Embryonic facial prominence (tissue), 1 donor: ENCODE measurements around the gene ACOD1.
"Not testable (repeated sequence)": the region's sequence is repeated elsewhere in the genome, so short reads cannot be mapped to it uniquely, and the experiment has no call there.

Experiments
- DNase-seq: peaks from one replicate; pipeline ENCODE4 v3.0.0-alpha.2; 2016; ENCODE audit errors: extremely low spot score

ACOD1 gene

GRCh38 chr13:76953968-76954367 lies 5.7 kb downstream of the ACOD1 start:
- DNase-seq: no peak

- no peak for DNase-seq
These were observed 6.2 kb downstream of the ACOD1 start for GRCh38 chr13:76954538-76954937.

- no peak for DNase-seq
These were observed 6.9 kb downstream of the ACOD1 start for GRCh38 chr13:76955193-76955592.

DNA sequence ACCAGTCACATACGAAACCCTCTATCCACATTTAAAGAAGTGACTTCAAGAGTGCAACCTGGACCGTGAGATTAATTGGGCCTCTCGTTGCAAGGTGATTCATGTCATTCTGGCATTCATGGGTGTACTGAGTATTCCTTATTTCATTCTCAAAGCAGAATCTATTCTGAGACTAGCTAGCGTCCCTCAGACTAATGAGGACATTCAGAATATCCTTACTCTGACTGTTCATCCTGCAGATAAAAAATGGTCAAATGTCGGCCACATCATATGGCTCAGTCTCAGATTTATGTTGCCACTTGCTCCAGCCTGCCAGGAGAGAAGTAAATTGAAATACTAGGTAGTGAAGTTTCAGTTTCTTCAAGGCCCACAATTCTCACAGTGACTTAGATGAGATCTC lies 7.3 kb downstream of the ACOD1 start:
- DNase-seq: no peak

DNA sequence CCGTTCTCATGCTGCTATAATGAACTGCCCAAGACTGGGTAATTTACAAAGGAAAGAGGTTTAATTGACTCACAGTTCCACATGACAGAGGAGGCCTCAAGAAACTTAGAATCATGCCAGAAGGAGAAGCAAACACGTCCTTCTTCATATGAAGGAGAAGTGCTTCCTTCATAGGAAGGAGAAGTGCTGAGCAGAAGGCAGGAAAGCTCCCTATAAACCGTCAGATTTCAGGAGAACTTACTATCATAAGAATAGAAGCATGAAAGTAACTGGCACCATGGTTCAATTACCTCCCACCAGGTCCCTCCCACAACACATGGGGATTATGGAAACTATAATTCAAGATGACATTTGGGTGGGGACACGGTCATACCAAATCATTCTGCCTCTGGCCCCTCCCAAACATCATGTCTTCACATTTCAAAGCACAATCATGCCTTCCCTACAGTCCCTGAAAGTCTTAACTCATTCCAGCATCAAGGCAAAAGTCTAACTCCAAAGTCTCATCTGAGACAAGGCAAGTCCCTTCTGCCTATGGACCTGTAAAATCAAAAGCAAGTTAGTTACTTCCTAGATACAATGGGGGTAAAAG lies 10.6 kb downstream of the ACOD1 start:
- DNase-seq: no peak

- DNase-seq: not testable (repeated sequence)
These were observed 11.4 kb downstream of the ACOD1 start for GRCh38 chr13:76959734-76960133.

DNA sequence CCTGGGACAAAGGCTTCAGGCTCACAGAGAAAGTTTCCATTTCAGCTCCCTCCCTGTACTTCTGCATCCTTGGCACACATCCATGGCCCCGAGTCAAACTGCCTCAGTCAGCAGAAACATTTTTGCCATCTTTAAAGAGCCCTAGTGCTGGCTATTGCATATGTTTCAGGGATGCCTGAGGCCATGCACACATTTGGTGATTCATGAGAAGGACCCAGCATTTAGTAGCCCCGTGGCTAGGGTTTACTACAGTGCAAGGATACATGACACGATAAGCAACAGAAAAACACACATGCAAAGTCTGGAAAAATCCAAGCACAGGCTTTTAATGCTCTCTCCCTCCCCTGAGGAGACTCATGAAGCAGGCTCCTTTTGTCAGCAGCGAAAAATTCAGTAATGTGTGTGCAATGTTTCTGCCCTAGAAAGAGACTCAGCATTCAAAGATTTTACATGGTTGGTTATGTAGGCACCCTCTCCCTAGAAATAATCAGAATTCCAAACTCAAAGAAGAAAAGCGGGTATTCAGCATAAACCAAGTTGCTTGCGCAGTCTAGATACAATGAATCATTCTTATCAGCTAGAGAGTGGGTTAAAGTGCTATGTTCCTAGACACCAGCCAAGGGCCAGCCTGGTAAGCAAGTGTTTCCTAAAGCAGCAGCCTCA lies 17.6 kb downstream of the ACOD1 start:
- DNase-seq: peak; percentile 60

DNA sequence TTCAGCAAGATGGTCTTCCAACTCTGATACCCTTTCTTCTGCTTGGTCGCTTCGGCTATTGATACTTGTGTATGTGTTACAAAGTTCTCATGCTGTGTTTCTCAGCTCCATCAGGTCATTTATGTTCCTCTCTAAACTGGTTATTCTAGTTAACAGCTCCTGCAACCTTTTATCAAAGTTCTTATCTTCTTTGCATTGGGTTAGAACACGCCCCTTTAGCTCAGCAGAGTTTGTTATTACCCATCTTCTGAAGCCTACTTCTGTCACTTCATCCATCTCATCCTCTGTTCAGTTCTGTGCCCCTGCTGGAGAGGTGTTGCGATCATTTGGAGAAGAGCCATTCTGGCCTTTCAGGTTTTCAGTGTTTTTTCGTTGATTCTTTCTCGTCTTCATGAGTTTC lies 18.7 kb downstream of the ACOD1 start:
- DNase-seq: no peak

- no peak for DNase-seq
These were observed 19.7 kb downstream of the ACOD1 start for GRCh38 chr13:76968041-76968440.

- DNase-seq: no peak
These were observed 21.4 kb downstream of the ACOD1 start for GRCh38 chr13:76969488-76970365.

DNA sequence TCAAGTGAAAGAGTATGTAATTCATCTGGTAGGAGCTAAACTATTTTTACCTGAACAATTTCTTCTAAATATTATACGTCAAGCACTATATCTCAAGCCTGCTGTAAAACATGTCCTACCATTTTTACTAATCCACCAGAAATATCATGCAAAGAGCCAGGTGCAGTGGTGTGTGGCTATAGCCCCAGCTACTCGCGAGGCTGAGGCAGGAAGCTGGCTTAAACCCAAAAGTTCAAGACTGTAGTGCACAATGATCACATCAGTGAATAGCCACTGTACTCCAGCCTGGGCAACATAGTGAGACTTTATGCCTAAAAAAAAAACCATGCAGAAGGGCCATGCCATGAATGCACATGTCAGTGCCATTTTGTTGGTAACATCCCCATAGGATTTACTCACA lies 22.9 kb downstream of the ACOD1 start:
- DNase-seq: no peak

DNA sequence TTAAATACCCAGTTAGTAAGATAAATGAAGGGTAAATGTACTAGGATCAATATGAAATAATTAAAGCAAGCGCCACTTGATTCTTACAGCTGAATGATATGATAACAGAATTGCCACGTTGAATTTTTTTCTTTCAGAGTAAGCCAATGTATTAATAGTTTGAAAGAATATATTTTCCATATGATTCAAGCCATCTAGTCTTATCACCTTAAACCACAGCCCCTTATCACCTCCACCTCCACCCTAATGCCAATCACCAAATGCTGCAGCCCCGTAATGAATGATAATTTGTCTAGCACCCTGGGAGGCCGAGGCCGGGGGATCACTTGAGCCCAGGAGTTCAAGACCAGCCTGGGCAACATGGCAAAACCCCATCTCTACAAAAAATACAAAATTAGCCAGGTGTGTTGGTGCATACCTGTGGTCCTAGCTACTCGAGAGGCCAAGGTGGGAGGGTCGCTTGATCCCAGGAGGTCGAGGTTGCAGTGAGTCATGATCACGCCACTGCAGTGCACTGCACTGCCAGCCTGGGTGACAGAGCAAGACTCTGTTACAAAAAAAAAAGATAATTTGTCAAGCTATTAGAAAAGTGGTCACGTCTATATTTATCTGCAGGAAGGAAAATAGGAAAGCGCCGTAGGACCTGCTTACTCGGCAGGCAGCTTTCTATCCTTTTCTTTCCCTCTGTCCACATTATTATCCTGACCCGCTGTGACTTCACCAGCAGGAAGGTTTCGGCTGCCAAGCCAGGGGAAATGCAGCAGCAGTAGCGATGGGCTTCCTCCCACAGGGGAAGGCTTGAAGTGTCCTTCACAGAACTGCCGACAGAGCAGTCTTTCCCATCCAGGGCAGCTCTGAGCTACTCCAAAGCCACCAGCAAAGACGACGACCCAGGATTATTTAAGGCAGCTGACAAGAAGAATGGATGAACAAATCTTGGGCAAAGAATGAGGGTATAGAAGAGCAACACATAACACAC lies 23.8 kb downstream of the ACOD1 start:
- DNase-seq: no peak

DNA sequence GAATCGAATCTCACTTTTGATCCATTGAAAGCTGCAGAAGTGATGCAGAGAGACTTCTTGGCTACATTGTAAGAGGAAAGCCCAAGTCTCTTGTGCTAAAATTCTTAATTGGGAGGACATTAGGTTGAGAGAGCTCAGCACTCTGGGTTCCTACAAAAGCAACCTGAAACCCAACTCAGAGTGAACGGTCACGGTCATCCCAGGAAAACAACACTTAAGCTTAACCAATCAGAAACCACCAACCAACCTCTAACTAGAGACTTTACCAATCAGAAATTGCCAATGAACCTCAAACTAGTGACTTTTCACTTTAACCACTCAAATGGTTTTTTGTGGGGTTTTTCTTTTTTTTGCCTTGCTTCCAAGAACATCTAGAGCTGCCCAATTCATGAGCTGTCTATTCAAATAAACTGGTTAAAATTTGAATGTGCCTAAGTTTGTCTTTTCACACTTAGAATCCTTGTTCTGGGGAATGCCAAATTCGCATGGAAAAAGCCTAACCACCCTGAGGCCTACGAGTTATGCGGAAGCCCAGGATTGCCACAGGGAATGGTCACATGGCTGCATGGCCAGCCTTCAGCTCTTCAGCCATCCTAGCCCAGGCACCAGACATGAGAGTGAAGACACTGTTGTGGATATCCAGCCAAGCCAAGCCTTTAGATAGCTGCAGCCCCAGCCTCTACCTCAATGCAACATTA lies 25.8 kb downstream of the ACOD1 start:
- DNase-seq: no peak

- no peak for DNase-seq
These were observed 26.3 kb downstream of the ACOD1 start for GRCh38 chr13:76974618-76974975.

DNA sequence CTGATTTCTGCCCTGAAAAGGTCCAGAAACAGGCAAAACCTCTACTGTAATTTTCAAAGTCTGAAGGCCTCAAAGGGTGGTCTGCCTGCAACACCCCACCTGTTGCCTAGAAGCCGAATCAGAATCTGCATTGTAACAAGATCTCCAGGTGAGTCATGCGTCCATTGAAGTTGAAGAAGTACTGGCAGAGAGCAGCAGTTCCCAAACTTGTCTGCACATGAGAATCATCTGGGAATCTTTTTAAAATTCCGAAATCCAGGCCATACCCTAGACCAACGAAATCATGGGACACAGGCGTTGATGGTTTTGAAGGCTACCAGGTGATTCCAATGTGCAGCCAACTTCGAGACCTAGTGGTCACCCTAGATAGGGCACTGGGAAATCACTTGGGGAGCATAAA lies 27.6 kb downstream of the ACOD1 start:
- DNase-seq: no peak

GRCh38 chr13:76976490-76976889 lies 28.2 kb downstream of the ACOD1 start:
- no peak for DNase-seq

- DNase-seq: no peak
These were observed 28.6 kb downstream of the ACOD1 start for GRCh38 chr13:76976929-76977328.

GRCh38 chr13:76980075-76980718 lies 31.9 kb downstream of the ACOD1 start:
- peak; percentile 40 for DNase-seq

DNA sequence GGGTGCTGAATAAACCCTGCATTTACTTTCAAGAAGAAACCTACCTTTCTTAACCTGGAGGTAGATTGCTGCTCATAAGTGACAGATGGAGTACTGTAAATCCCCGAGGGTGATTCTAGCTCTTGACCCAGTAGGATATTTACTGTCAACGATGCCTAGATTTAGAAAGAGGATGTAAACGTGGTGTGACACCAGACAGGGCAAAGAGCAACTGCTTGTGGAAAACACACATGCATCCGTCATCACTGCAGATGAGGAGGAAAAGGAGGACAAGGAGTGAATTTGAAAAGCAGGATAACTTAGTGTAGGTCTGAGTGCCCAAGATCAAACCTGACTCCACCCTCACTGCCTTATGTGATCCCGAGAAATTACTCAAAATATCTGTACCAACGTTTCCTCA lies 33.8 kb downstream of the ACOD1 start:
- no peak for DNase-seq

GRCh38 chr13:76983676-76984075 lies 35.4 kb downstream of the ACOD1 start:
- DNase-seq: no peak

GRCh38 chr13:76991432-76991795 lies 43.1 kb downstream of the ACOD1 start:
- DNase-seq: no peak
